Thymus (tissue), 11 donors: ENCODE measurements around the gene STAC2. TPM values are rescaled to one million over a fixed set of nuclear protein-coding genes. Genes with fewer than 3 reads are reported as not detected.

ENCODE experiments used
- DNase-seq, 9 donors: peaks; one replicate each; pipeline ENCODE4 v3.0.0-alpha.2; 2013; ENCODE audit warnings: low spot score in 9 of 9, low read depth in 6 of 9, missing footprints in 1 of 9
- H3K27ac ChIP-seq, 2 donors: one replicate each; pipeline ENCODE4 v1.5.1; 2013; ENCODE audit warnings: control low read depth in 1 of 2, low read depth in 1 of 2, low read length in 1 of 2, mild to moderate bottlenecking in 1 of 2, moderate library complexity in 1 of 2
- H3K27me3 ChIP-seq, 2 donors: one replicate each; pipeline ENCODE4 v1.5.1; 2013; ENCODE audit warnings: low read length in 1 of 2; ENCODE audit not compliant: control insufficient read depth in 2 of 2, insufficient read depth in 1 of 2
- H3K36me3 ChIP-seq, 2 donors: one replicate each; pipeline ENCODE4 v1.5.1; 2013; ENCODE audit warnings: low read length in 1 of 2, mild to moderate bottlenecking in 1 of 2, moderate library complexity in 1 of 2; ENCODE audit not compliant: control insufficient read depth in 2 of 2, insufficient read depth in 2 of 2
- H3K4me1 ChIP-seq, 2 donors: one replicate each; pipeline ENCODE4 v1.5.1; 2013; ENCODE audit warnings: low read length in 2 of 2; ENCODE audit not compliant: control insufficient read depth in 2 of 2, insufficient read depth in 2 of 2
- H3K4me3 ChIP-seq, 2 donors: one replicate each; pipeline ENCODE4 v1.5.1; 2013; ENCODE audit warnings: low read length in 2 of 2, control low read depth in 1 of 2, mild to moderate bottlenecking in 1 of 2
- H3K9me3 ChIP-seq, 2 donors: one replicate each; pipeline ENCODE4 v1.5.1; 2013; ENCODE audit warnings: low read length in 1 of 2, mild to moderate bottlenecking in 1 of 2; ENCODE audit not compliant: control insufficient read depth in 2 of 2, insufficient read depth in 1 of 2
- WGBS: extraction: QIAGEN DNeasy Blood & Tissue Kit; methylation state at CpG from one replicate; pipeline ENCODE4 v1.1.7; 2013; 5-methylcytosine and 5-hydroxymethylcytosine counted together
- polyA plus RNA-seq: library from polyadenylated mRNA; stranded (reverse); fragments of 200-250 nt; gene quantifications from one replicate; pipeline ENCODE4 v1.2.3, GENCODE V29; 2013
- total RNA-seq: library from RNA; stranded (reverse); fragments of 120-200 nt; gene quantifications from one replicate; pipeline ENCODE4 v1.2.4, GENCODE V29; 2013
- donor health status: healthy.

Gene STAC2
- total and polyA plus RNA-seq, 2 donors = under 0.01 to 1.6 TPM

- Histone ChIP-seq H3K27me3 (no peaks in the 10 kb centered on the region), H3K4me1 (peaks cover 31 to 55% of the 10 kb centered on the region in 2 donors), H3K27ac (peak overlapping the region in 1 of 2 donors; percentile 31), H3K36me3 (peaks cover 29% of the 10 kb centered on the region in 2 donors), H3K9me3 (no peaks in the 10 kb centered on the region), H3K4me3 (peak overlapping the region in 1 of 2 donors; percentile 88)
- no peak for DNase-seq
- WGBS = 66% methylated on average over 8 of the region's 8 CpGs
These were observed 29.4 kb downstream of the STAC2 start for GRCh38 chr17:39196241-39196807.

GRCh38 chr17:39195568-39196160, 30.1 kb downstream of the STAC2 start:
- Histone ChIP-seq H3K27ac (peak overlapping the region in 1 of 2 donors; percentile 60), H3K36me3 (peaks cover 30 to 34% of the 10 kb centered on the region in 2 donors), H3K27me3 (no peaks in the 10 kb centered on the region), H3K4me1 (peaks cover 25 to 48% of the 10 kb centered on the region in 2 donors), H3K4me3 (no peak overlapping the region), H3K9me3 (no peaks in the 10 kb centered on the region)
- DNase-seq = no peak
- 48% methylated on average over 8 of the region's 8 CpGs for WGBS

GRCh38 chr17:39194985-39195524, 30.7 kb downstream of the STAC2 start:
- no peak for DNase-seq
- H3K4me3 ChIP-seq = no peak overlapping the region
- WGBS = 93% methylated on average over 10 of the region's 10 CpGs

GRCh38 chr17:39194089-39194984, 31.4 kb downstream of the STAC2 start:
- Histone ChIP-seq H3K36me3 (peaks cover 38 to 40% of the 10 kb centered on the region in 2 donors), H3K9me3 (no peaks in the 10 kb centered on the region), H3K4me3 (no peak overlapping the region), H3K27ac (no peak overlapping the region), H3K27me3 (no peaks in the 10 kb centered on the region), H3K4me1 (peaks cover 23 to 44% of the 10 kb centered on the region in 2 donors)
- no peak for DNase-seq
- 95% methylated on average over 20 of the region's 20 CpGs for WGBS

More at GRCh38 chr17:39194985-39195524, 30.7 kb downstream of the STAC2 start:
- Histone ChIP-seq H3K4me1 (peaks cover 23 to 48% of the 10 kb centered on the region in 2 donors), H3K27me3 (no peaks in the 10 kb centered on the region), H3K9me3 (no peaks in the 10 kb centered on the region), H3K36me3 (peaks cover 36% of the 10 kb centered on the region in 2 donors), H3K27ac (peak overlapping the region in 1 of 2 donors; percentile 20)

GRCh38 chr17:39193346-39193745, 32.4 kb downstream of the STAC2 start:
- WGBS = 90% methylated on average over 10 of the region's 10 CpGs
- Histone ChIP-seq H3K4me1 (peaks cover 18 to 34% of the 10 kb centered on the region in 2 donors), H3K9me3 (no peaks in the 10 kb centered on the region), H3K36me3 (peaks cover 42 to 44% of the 10 kb centered on the region in 2 donors), H3K27ac (no peak overlapping the region), H3K4me3 (no peak overlapping the region), H3K27me3 (no peaks in the 10 kb centered on the region)
- DNase-seq = no peak

GRCh38 chr17:39192901-39193300, 32.8 kb downstream of the STAC2 start:
- Histone ChIP-seq H3K9me3 (no peaks in the 10 kb centered on the region), H3K27ac (no peak overlapping the region), H3K4me1 (peaks cover 14 to 30% of the 10 kb centered on the region in 2 donors), H3K36me3 (peaks cover 42 to 46% of the 10 kb centered on the region in 2 donors), H3K27me3 (no peaks in the 10 kb centered on the region), H3K4me3 (no peak overlapping the region)
- over 99% methylated on average over 16 of the region's 16 CpGs for WGBS
- no peak for DNase-seq

GRCh38 chr17:39191750-39192510, 33.8 kb downstream of the STAC2 start:
- Histone ChIP-seq H3K27ac (no peak overlapping the region), H3K4me1 (peaks cover 12 to 25% of the 10 kb centered on the region in 2 donors), H3K27me3 (no peaks in the 10 kb centered on the region), H3K36me3 (peaks cover 50 to 52% of the 10 kb centered on the region in 2 donors), H3K9me3 (no peaks in the 10 kb centered on the region), H3K4me3 (no peak overlapping the region)
- 96% methylated on average over 9 of the region's 9 CpGs for WGBS
- no peak for DNase-seq

GRCh38 chr17:39187152-39187830, 38.5 kb downstream of the STAC2 start:
- Histone ChIP-seq H3K27ac (no peak overlapping the region), H3K36me3 (peaks cover 67 to 77% of the 10 kb centered on the region in 2 donors), H3K4me3 (no peak overlapping the region), H3K9me3 (peaks cover 0 to 2% of the 10 kb centered on the region in 2 donors), H3K4me1 (no peaks in the 10 kb centered on the region), H3K27me3 (no peaks in the 10 kb centered on the region)
- no peak for DNase-seq
- 95% methylated on average over 9 of the region's 9 CpGs for WGBS
